Suppressor macrophage treated with lipopolysaccharide for 1 hour (primary cell): ENCODE data around the gene MORN1.
"Not testable (repeated sequence)": the region's sequence is repeated elsewhere in the genome, so short reads cannot be mapped to it uniquely, and the experiment has no call there.

Source experiments
- DNase-seq, 3 donors: peaks; one replicate each; pipeline ENCODE4 v3.0.0-alpha.2; 2020 to 2022

MORN1 gene

DNA sequence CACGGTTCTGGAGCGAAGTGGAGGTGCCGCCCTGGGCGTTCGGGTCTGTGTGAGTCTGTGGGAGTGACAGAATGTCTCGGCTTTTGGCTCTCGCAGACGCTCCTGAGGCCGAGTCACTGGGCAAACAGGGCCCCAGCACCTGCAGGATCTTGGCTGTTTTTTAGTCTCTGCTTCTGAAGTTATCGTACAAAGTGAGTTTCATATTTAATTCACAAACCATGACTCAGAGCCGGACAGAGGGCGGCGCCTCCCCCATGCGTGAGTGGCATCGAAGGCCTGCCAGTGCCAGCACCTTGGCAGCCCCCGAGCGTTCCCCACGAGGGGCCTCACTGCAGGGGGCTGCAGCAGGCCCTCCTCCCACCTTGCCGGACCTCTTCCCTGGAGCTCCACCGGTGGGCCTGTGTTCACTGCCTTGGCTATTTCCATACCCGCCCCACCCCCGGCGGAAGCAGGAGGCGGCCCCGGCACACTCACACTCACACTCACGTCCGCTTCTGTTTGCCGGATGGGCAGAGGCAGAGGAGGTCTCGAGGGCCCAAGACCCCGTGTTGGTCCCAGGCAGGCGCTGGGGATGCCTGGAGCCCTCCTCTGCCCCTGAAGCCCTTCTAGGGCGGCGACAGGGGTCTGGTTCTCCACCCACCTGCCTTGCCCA lies 56.3 kb downstream of the MORN1 start:
- no peak for DNase-seq

DNA sequence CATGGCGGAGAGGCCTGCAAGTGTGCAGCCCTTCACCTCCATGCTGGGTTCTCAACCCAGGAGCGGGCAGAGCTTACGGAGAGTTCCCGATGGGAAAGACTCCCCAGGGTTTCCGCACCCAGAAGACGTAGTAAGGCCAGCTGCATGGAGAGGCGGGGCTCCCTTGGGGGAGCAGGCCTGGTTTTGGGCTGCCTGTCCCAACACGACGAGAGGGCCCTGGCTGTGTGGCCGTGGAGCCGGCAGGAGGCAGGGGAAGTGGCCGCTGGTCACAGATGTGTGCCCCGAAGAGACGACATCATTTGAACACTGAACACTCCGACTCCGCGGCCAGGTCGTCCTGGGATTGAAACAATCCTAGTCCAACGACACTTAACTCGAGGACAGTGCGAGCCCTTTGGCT lies 57.0 kb downstream of the MORN1 start:
- no peak for DNase-seq

DNA sequence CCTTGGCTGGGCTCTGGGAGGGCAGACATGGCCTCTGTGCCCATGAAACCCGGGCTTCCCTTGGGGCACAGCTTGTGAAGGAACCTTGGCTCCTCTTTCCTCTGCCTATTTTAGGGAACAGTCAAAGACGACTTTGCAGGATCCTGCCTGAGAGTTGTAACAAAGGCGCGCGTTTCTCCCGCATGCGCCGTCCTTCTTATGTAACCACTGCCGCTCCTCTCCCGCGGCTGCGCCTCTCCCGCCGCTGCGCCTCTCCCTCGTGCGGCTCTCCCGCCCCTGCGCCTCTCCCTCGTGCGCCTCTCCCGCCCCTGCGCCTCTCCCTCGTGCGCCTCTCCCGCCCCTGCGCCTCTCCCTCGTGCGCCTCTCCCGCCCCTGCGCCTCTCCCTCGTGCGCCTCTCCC lies 59.8 kb downstream of the MORN1 start:
- DNase-seq = not testable (repeated sequence)

DNA sequence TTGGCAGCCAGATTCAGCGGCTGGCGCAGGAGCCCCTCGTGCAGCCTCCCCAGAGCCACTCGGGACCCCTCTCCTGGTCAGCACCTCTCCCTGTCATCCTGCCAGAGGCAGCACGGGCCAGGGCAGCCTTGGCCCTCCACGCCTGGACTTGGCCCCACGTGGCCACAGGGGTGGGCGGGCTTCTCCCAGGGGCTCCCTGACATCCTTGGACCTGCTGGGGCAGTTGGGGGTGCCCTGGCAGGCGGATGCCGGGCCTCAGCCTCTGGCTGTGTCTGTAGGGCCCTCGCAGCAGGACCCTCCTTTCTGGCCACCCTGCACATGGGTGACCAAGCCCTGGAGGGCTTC lies 60.2 kb downstream of the MORN1 start:
- DNase-seq = no peak

DNA sequence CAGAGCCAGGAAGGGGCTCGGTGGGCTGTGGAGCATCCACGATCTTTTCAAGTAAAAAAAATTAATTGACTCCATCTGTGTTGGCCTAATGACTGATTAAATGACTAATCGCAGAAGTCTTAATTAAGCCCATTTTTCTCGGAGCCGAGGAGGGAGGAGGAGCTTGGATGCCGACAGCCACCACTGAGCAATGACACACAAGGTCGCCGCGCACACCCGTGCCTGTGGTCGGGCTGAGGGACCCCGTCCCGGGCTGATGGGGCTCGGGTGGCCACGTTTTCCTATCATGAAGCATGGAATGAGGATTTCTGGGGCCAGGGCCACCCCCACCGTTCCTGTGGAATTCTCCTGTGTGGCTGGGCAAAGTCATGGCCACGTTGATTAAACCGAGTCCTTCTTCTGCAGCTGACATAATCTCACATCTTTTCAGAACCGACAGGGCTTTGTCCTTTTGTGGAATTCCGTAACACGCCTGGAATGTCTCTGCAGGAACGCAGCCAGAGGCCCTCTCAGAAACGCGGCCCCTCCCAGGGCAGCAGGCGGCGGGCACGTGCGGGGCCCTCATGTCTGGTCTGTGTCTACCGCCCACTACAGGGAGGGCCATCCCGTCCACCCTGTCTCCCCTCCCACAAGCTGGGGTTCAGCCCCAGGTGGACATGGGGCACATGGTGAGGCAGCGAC lies 60.7 kb downstream of the MORN1 start:
- no peak for DNase-seq

DNA sequence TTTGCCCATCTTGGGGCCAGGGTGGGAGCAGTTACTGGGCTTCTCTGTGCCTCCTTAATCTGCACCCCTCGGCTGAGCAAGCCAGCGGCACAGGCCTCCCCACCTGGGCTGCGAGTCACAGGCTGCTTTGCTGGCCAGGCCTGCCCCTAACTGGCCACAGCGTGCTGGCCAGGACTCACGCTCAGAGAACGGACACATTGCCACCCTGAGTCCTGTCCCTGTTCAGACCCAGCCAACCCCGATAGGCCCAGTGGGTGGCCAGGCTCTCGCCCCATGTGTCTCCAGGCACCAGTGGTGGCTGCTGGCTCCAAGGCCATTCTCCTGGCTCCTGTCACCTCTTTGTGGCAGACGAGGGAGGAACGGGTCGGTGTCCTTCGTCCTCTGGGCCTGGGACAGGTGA lies 61.3 kb downstream of the MORN1 start:
- no peak for DNase-seq

DNA sequence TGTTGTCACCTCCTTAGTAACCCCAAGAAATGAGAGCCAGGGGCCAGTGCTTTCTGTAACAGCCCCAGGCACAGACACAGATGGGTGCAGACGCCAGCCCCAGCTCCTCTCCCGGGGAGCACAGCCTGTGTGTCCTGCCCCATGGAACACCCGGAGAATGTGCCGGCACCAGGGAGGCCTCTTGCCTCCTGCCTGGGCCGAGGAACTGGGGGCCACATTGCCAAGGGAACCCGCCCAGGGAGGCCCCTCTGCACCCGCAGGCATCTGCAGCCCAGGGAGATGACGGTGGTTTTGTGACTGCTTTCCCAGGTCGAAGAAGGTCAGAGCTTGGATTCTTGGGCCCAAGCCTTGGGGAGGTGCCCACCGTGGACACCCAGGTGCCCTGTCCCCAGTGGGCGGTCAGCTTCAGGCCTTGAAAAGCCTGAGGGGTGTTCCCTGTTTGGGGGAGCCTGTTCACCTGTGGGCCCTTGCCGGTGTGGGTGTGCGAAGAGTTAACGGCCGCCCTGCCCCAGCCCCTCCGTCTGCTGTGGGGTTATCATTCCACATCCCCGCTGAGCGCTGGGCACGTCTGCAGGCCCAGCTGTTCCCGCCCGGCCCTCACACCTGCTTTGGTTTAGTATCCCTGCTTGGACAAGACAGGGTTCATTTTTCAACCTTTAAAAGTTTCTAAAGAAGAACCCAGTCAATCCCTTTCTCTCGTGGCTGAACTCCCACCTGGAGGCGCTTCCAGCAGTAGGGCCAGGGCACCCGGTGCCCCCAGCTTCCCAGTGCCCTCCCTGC lies 62.5 kb downstream of the MORN1 start:
- no peak for DNase-seq

DNA sequence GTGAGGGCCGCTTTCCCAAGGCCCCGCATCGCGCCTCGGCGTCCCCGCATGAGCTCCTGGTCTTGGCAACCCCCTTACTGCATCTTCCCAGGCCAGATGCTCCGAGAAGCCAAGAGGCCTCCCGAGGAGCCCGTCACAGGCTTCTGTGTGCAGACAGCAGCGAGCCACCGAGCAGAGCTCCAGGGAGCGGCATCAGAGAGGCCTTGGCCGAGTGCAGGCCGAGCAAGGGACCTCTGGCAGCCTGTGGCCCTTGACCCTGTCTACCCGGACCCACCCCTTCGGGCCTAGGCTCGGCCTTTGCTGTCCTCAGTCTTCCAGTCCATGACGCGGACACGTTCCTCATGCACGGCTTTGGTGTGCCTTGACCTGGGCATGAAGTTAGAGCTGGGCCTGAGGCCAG lies 63.5 kb downstream of the MORN1 start:
- DNase-seq = no peak

DNA sequence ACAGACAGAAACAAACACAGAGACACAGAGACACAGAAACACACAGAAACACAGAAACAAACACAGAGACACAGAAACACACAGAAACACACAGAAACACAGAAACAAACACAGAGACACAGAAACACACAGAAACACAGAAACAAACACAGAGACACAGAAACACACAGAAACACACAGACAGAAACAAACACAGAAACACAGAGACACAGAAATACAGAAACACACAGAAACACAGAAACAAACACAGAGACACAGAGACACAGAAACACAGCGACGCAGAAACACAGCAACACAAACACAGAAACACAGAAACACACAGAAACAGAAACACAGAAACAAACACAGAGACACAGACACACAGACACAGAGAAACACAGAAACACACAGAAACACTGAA lies 64.2 kb downstream of the MORN1 start:
- DNase-seq = not testable (repeated sequence)

DNA sequence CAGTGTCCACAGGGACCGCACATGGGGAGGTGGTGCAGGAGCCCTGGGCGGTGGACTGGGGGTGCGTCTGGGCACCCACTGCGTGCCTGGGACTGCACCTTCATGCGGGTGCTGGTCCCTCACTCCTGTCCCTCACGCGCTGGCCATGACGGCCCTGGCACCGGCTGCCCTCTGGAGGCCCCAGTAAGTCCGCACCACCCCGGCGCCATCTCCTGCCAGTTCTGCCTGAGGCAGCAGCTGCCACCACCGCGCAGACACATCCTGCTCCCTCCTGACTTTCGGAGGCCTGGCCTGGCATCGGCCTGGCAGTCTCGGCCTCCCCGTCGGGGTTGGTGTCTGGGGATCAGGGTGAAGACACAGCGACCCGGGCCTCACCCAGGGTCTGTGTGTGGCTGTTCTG lies 64.8 kb downstream of the MORN1 start:
- no peak for DNase-seq

DNA sequence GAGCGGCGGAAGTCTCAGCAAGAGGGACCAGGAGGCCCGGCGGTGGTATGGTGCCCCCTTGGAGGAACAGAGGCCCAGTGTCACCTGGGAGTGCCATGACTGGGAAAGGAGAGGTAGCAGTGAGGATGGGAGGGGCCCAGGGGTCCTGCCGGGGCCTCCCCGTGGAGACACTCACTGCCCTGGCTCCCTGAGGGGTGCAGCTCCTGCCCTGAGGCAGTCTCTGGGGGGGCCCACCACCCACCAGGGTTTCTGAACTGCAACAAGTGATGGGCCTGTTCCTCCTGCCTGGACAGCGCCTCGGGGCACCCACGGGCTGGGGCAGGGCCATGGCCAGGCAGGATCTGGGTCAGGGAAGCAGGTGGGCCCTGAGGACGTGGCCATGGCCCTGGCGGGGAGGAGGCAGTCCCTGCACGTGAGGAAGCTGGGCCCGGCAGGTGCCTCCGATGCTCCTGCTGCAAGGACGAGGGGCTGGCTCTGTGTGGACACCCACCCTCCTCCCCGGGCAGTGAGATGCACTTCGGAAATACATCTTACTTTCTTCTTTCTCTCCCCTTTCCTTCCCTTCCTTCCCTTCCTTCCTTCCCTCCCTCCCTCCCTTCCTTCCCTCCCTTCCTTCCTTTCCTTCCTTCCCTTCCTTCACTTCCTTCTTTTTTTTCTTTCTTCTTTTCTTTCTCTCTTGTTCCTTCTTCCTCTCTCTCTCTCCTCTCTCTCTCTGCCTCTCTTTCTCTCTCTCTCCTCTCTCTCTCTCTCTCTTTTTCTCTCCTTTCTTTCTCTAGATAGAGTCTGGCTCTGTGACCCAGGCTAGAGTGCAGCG lies 66.6 kb downstream of the MORN1 start:
- no peak for DNase-seq

DNA sequence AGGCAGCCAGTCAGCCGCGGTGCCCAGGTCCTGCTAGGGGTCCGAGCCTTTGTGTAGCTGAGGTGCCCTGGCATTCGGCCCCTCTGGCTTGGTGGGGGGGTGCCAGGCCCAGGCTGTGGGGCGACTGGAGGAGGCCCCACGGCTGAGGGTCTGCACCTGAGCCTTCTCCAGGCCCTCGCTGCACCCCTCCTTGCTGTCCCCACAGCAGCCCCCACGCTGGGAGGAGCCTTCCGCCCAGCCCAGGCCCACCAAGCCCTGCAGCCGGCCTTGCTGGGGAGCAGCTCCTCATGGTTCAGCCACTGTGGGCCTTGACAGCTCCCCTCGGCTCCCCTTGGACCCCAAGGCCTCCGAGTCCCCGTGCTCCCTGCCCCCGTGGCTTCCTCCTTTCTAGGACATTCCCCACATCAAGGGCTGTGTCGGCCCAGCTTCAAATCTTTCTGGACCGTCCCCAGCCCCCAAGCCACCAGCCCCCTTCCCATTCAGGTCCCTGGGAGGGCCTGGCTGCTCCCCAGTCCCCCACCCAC lies 67.8 kb downstream of the MORN1 start:
- DNase-seq = no peak

DNA sequence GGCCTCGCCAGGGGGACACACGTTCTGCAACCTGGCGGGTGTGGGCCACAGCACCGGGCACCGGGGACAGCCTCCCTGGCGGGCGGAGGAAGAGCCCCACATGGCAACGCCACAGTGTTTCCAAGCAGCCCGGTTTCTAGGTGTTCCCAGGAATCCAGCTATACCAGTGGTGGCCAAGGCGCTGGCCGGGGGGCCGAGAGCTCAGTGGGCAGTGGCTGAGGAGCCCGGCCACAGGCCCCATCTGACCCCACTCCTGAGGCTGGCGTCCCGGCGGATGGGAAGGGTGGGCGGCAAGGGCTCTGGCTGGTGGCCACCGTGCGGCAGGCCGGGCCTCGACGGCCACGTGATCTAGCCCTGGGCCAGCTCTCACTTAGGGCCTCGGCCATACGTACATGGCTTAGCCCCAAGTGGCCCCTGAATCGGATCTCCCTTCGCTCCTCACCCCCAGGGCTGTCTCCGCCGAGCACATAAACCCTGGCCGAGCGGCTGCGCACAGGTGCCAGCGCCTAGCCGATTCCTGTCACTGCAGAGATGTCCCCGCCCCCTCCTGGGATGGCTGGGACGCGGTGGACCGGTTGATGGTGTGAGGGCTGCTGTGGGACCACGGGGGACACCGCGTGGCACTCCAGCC lies 68.7 kb downstream of the MORN1 start:
- DNase-seq = no peak

DNA sequence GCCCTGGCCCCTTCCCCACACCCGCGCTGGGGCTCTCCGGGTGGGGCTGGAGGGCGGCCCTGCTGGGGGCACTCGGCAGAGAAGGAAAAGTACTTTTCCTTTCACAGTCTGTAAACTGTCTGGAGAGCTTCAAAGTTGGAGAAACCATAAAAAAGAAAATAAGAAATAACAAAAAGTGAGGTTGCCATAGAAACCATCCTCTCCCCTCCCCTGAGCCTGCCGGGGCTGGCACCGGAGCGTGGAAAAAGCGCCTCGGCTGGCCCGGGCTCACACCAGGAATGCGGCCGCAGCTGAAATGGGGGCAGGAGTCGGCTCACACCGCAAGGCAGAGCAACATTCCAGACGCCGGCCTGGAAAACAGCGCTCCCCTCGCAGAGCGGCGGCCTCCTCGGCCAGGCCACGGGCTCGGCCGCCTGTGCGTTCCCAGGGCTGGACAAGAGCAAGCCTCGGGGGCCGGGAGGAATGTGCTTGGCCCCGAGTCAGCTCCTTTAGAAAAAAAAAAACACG lies 69.2 kb downstream of the MORN1 start:
- DNase-seq = no peak

DNA sequence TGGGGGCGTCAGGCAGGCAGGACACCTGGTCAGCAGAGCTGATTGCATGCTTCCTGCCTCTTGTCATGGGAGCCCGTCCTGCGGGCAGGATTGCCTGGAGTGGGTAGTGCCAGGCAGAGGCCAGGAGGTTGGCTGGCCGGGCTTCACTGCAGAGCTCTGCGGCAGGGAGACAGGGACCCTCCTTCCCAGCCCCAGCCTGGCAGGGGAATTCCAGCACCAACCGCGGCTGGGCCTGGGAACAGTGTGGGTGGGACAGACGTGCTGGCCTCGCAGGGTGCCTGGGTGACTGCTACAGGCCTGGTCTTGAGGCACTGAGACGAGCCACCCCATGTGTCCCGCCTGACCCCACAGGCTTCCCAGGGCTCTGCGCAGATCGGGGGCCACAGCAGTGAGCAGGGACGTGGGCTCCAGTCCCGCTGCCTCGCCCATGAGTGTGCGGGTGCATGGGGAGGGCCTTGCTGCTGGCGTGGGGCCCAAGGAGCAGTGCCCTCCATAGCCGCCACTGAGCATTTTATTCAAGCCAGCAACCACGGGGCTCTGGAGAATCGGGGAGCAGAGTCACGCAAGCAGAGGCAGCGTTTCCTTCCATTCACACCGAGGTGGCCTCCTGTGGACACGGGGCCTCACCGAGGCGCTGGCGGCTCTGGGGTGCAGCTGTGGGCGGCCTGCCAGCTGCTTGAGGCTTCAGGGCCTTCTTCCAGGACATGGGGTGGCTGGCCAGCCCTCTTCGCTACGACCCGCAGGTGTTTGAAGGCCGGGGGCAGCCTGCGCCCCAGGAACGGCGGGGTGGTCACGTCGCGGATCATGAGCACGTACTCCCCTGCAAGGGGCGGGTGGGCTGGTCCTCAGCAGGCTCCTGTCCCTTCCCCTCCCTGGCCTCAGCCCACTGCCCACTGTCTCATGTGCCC lies 70.3 kb downstream of the MORN1 start:
- DNase-seq = no peak

DNA sequence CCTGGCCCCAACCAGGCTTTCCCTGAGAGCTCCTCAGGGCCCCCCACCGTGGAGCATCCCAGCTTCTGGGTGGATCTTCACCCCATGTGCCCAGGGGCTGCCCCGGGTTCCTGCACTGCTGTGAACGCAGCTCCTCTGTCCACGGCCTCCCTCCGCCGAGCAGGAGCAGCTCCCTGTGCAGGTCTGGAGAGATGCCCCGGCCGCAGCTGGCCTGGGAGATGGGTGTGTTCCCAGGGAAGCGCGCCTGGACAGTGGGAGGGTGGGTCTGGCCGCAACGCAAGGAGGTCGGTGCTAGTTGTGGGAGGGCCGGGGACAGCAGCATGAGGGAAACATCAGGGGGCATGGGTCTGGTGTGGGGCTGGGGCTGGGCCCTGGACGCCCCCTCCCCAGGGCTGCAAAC lies 71.3 kb downstream of the MORN1 start:
- DNase-seq = no peak

DNA sequence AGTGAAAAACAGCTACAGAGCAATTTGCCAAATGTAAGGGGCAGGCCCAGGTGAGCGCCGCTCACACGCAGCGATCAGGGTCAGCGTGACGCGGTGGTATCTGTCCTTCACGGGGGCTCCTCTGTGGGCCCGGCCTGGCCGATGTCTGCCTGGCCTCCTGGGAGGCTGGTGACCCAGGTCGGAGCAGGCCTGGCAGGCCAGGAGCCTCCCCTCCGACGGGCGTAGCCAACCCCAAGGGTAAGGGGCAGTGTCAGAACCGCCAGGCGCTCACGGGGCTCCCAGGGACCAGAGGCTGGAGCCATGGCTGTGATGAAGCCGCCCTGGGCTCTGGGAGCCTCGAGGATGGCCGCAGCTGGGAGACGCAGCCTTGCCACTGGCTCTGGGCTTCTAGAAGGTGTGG lies 72.1 kb downstream of the MORN1 start:
- no peak for DNase-seq

DNA sequence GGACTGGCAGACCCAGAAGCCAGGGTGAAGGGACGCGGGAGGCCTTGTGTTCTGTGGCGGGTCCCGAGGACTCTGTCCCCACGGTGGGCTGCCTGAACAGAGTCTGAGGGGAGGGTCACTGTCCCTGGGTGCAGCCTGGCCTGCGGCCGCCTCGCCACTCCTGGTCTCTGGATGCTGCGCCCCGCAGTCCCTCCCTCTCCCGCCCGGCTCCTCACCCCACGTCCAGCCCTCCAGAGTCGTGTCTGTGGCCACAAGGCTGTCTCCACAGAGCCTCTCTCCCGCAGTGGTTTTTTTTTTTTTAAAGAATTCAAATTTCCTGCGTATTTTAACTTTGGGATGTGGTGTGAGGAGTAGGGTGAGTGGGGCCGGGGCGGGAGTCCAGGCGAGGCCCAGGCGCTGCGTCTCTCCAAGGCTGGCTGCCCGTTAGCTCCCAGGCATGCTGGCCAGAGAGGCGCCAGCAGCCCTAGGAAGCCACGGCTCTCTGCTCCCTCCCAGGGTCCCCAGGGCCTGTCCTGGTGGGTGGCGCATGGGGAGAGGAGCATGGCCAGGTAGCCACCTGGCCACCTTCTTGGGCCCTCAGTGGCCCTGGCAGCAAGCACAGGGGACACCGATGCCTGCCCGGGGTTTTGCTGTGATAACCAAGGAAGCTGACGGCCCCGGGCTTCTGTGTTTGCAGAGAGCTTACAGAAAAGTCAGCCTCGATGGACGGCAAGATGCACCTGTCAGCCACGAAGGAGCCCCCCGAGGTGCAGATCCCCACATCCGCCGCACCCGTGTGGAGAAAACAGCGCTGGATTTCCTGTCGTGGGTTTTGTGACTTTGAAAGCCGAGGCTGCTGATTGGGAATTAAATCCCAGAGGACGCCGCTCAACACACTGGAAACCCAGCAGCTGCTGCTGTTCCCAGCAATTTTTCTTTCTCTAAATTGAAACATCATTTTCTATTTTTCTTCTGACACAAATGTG lies 72.8 kb downstream of the MORN1 start:
- DNase-seq = no peak

DNA sequence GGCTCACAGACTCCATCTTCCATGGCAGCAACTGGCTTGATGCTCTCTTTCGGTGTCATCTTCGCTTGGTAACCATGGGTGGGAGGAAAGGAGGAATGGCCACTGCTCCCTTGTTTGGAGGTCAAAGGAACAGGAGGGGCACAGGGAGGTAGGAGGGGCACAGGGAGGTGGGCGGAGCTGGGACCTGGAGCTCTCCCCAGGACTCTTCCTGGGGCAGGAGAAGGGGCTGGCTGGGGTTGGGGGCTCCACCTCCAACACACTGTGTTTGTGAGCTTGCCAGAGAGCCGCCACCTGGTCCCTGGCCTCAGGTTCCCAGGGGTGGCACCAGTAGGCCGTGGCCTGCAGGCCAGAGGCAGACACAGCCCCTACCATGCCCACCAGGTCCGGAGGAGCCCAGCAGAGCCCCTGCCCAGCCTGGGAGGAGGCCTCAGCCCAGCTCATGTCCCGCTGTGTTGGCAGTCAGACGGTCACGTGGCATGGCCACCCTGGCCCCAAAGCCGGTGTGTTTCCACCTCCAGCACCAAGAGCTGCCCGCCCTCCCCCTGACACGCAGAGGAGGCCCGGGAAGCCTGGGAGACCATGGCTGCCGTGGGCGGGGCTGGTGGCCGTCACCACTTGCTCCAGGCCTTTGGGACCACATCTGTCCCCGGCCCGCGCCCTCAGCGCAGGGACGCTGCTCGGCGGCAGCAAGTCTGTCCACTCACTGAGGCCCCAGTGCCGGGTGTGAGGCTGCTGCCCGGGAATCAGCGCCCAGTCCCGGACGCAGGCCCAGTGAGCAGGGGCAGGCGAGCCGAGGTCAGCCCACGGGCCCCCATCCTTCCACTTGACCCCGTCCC lies 73.9 kb downstream of the MORN1 start:
- DNase-seq = no peak
